Choroid plexus epithelial cell (primary cell): ENCODE results near the gene ZNF415.
A peak's percentile ranks its signal among the peaks of the same experiment; 100 is the strongest.
"Not testable (repeated sequence)": the region's sequence is repeated elsewhere in the genome, so short reads cannot be mapped to it uniquely, and the experiment has no call there.

Experiments used
- DNase-seq: peaks from one replicate; pipeline ENCODE4 v3.0.0-alpha.2; 2010; ENCODE audit warnings: low read depth
- H3K4me3 ChIP-seq: 2 replicates; pipeline ENCODE4 v1.5.1; 2011; ENCODE audit warnings: low read depth, mild to moderate bottlenecking, control low read depth, low read length, moderate library complexity
- CTCF ChIP-seq: conservative IDR thresholded peaks from 2 replicates; pipeline ENCODE4 v1.5.1; 2011; ENCODE audit warnings: low read depth, mild to moderate bottlenecking, control low read depth, inconsistent platforms, low read length, moderate library complexity

ZNF415 gene

GRCh38 chr19:53102756-53103233 is 29.9 kb downstream of the ZNF415 start:
- peak overlapping the region; percentile 96 for H3K4me3 ChIP-seq
- DNase-seq: peak; percentile 60
- no peak for TF ChIP-seq CTCF

- no peak for DNase-seq
These were observed 30.4 kb downstream of the ZNF415 start for GRCh38 chr19:53102206-53102755.

GRCh38 chr19:53101518-53101917 is 31.2 kb downstream of the ZNF415 start:
- TF ChIP-seq CTCF: no peak
- peak; percentile 29 for DNase-seq
- H3K4me3 ChIP-seq: peak overlapping the region; percentile 96

More at GRCh38 chr19:53102206-53102755, 30.4 kb downstream of the ZNF415 start:
- TF ChIP-seq CTCF: no peak
- H3K4me3 ChIP-seq: peak overlapping the region; percentile 96

GRCh38 chr19:53098570-53098969 is 34.1 kb downstream of the ZNF415 start:
- not testable (repeated sequence) for DNase-seq, H3K4me3 ChIP-seq

- H3K4me3 ChIP-seq: not testable (repeated sequence)
- peak; percentile 63 for DNase-seq
These were observed 35.6 kb downstream of the ZNF415 start for GRCh38 chr19:53096982-53097690.

GRCh38 chr19:53096579-53096978 is 36.1 kb downstream of the ZNF415 start:
- not testable (repeated sequence) for H3K4me3 ChIP-seq, DNase-seq

GRCh38 chr19:53094754-53095575 is 37.7 kb downstream of the ZNF415 start:
- H3K4me3 ChIP-seq: no peak overlapping the region
- DNase-seq: no peak
- TF ChIP-seq CTCF: no peak

- TF ChIP-seq CTCF: no peak
- DNase-seq: no peak
- no peak overlapping the region for H3K4me3 ChIP-seq
These were observed 40.0 kb downstream of the ZNF415 start for GRCh38 chr19:53092723-53093122.
